ENCODE measurements around the gene METTL17.

- no peak for TF ChIP-seq EZH2 (IDR thresholded peaks at IDR 0.05; ENCODE audit: low read length)
- TF ChIP-seq CTCF (optimal IDR thresholded peaks at IDR 0.05 in 1 of 3, IDR thresholded peaks at IDR 0.05 in 1 of 3, conservative IDR thresholded peaks at IDR 0.05 in 1 of 3; ENCODE audit: extremely low read depth in 1 of 3, insufficient read depth in 2 of 3, low read length in 3 of 3), result no peak
Observed at GRCh38 chr14:21017528-21018245, 27.9 kb downstream of the METTL17 start.

Data from keratinocyte (primary cell).